Measurements from ENCODE around the gene SAMD15.
"Not testable (repeated sequence)": the region's sequence is repeated elsewhere in the genome, so short reads cannot be mapped to it uniquely, and the experiment has no call there.

SAMD15 gene

DNA sequence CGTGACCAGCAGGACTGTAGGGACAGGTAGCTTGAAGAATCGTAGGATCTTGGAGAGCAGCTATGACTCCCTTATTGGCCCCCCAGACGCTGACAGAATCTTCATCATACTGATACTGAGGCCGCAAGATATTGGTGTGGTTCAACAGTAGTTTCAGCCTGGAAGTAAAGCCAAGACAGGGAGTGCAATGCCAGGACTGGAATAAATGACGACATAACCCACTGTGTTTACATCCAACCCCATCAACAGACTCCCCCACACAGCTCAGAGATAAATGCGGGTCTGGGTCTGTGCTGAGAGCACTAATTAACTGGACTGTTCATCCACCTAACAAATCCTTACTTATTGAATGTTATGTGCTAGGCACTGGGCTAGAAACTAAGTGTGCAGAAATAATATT, 29.5 kb downstream of the SAMD15 start:
- peak overlapping the region; percentile 21 for H3K4me3 ChIP-seq (ENCODE audit: low read depth, low read length)
- TF ChIP-seq, protein P1, sequence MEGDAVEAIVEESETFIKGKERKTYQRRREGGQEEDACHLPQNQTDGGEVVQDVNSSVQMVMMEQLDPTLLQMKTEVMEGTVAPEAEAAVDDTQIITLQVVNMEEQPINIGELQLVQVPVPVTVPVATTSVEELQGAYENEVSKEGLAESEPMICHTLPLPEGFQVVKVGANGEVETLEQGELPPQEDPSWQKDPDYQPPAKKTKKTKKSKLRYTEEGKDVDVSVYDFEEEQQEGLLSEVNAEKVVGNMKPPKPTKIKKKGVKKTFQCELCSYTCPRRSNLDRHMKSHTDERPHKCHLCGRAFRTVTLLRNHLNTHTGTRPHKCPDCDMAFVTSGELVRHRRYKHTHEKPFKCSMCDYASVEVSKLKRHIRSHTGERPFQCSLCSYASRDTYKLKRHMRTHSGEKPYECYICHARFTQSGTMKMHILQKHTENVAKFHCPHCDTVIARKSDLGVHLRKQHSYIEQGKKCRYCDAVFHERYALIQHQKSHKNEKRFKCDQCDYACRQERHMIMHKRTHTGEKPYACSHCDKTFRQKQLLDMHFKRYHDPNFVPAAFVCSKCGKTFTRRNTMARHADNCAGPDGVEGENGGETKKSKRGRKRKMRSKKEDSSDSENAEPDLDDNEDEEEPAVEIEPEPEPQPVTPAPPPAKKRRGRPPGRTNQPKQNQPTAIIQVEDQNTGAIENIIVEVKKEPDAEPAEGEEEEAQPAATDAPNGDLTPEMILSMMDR (IDR thresholded peaks at IDR 0.05; ENCODE audit: low read depth, low read length): no peak
- no peak for TF ChIP-seq MYC (IDR thresholded peaks at IDR 0.05; ENCODE audit: low read depth, low read length)
- no peak for TF ChIP-seq POLR2A (IDR thresholded peaks at IDR 0.05; ENCODE audit: extremely low read depth, insufficient read length)
- TF ChIP-seq, protein P2, sequence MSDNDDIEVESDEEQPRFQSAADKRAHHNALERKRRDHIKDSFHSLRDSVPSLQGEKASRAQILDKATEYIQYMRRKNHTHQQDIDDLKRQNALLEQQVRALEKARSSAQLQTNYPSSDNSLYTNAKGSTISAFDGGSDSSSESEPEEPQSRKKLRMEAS (IDR thresholded peaks at IDR 0.05; ENCODE audit: low read depth, low read length): no peak
- peak; percentile 81 for DNase-seq (ENCODE audit: low read depth)

DNA sequence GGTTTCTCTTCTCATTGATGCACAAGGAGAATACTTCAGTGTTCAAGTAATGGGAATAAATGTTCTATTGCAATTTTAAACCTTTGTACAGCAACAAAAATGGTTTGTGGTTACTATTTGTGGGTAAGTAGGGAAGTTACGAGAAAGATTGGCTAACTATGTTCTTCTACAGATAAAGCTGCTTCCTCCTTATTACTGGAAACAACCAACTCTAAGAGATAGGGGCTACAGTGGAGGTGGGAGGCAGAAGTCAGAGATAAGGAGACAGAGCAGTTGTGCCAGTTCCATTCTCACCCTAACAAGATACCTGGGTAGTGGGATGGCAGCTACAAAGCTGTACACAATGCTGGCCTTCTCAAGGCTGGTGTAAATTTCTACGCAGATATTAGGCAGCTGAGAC, 30.0 kb downstream of the SAMD15 start:
- DNase-seq (ENCODE audit: low read depth): peak; percentile 82
- TF ChIP-seq, protein P1 (IDR thresholded peaks at IDR 0.05; ENCODE audit: low read depth, low read length): no peak
- TF ChIP-seq POLR2A (IDR thresholded peaks at IDR 0.05; ENCODE audit: extremely low read depth, insufficient read length) (no peak), MYC (IDR thresholded peaks at IDR 0.05; ENCODE audit: low read depth, low read length) (no peak)
- TF ChIP-seq, protein P2 (IDR thresholded peaks at IDR 0.05; ENCODE audit: low read depth, low read length): no peak
- peak overlapping the region; percentile 21 for H3K4me3 ChIP-seq (ENCODE audit: low read depth, low read length)

DNA sequence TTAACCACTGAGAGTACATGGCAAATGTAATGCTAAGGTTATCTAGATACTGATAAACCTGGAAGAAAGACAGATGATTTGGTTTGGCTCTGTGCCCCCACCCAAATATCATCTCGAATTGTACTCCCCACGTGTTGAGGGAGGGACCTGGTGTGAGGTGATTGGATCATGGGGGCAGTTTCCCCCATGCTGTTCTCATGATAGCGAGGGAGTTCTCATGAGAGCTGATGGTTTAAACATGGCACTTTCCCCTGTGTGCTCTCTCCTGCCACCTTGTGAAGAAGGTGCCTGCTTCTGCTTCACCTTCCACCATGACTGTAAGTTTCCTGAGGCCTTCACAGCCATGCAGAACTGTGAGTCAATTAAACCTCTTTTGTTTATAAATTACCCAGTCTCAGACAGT, 32.0 kb downstream of the SAMD15 start:
- TF ChIP-seq POLR2A (IDR thresholded peaks at IDR 0.05; ENCODE audit: extremely low read depth, insufficient read length) (no peak), MYC (IDR thresholded peaks at IDR 0.05; ENCODE audit: low read depth, low read length) (no peak)
- TF ChIP-seq, protein P2 (IDR thresholded peaks at IDR 0.05; ENCODE audit: low read depth, low read length): no peak
- TF ChIP-seq, protein P1 (IDR thresholded peaks at IDR 0.05; ENCODE audit: low read depth, low read length): no peak
- DNase-seq (ENCODE audit: low read depth): peak; percentile 42

DNA sequence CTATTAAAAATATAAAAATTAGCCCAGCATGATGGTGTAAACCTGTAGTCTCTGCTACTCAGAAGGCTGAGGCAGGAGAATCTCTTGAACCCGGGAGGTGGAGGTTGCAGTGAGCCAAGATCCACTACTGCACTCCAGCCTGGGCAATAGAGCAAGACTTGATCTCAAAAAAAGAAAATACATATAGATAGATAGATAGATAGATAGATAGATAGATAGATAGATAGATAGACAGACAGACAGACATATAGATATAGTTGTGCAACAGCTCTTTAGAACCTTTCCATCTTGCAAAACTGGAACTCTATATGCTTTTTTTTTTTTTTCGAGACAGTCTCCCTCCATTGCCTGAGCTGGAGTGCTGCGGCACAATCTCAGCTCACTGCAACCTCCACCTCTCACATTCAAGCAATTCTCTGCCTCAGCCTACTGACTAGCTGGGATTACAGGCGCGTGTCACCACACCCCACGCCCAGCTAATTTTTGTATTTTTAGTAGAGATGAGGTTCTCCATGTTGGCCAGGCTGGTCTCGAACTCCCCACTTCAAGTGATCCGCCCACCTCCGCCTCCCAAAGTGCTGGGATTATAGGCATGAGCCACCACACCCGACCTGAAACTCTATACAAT, 38.3 kb downstream of the SAMD15 start:
- not testable (repeated sequence) for DNase-seq (ENCODE audit: low read depth); H3K4me3 ChIP-seq (ENCODE audit: low read depth, low read length)

More for the DNA sequence above, 32.0 kb downstream of the SAMD15 start:
- no peak overlapping the region for H3K4me3 ChIP-seq (ENCODE audit: low read depth, low read length)

DNA sequence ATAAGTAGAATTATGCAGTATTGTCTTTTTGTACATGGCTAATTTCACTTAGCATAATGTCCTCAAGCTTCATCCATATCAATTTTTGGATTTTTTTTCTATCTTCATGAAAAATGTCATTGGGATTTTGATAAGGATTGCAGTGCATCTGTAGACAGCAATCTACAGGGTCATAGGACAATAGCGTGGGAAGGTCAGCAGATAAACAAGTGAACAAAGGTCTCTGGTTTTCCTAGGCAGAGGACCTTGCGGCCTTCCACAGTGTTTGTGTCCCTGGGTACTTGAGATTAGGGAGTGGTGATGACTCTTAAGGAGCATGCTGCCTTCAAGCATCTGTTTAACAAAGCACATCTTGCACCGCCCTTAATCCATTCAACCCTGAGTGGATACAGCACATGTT, 38.9 kb downstream of the SAMD15 start:
- not testable (repeated sequence) for H3K4me3 ChIP-seq (ENCODE audit: low read depth, low read length); DNase-seq (ENCODE audit: low read depth)

DNA sequence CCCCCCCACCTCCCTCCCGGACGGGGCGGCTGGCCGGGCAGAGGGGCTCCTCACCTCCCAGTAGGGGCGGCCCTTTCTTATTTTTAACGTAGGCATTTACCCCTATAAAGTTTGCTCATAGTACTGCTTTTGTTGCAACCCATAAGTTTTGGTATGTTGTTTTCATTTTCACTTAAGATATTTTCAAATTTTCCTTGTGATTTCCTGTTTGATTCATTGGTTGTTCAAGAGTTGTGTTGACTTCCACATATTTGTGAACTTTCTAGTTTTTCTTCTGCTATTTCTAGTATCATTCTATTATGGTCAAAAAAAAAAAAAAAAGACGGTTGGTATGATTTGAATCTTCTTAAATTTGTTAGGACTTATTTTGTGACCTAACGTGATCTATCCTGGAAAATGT, 39.7 kb downstream of the SAMD15 start:
- DNase-seq (ENCODE audit: low read depth): no peak
- TF ChIP-seq MYC (IDR thresholded peaks at IDR 0.05; ENCODE audit: low read depth, low read length) (no peak), POLR2A (IDR thresholded peaks at IDR 0.05; ENCODE audit: extremely low read depth, insufficient read length) (no peak)
- TF ChIP-seq, protein P2 (IDR thresholded peaks at IDR 0.05; ENCODE audit: low read depth, low read length): no peak
- TF ChIP-seq, protein P1 (IDR thresholded peaks at IDR 0.05; ENCODE audit: low read depth, low read length): no peak
- no peak overlapping the region for H3K4me3 ChIP-seq (ENCODE audit: low read depth, low read length)

DNA sequence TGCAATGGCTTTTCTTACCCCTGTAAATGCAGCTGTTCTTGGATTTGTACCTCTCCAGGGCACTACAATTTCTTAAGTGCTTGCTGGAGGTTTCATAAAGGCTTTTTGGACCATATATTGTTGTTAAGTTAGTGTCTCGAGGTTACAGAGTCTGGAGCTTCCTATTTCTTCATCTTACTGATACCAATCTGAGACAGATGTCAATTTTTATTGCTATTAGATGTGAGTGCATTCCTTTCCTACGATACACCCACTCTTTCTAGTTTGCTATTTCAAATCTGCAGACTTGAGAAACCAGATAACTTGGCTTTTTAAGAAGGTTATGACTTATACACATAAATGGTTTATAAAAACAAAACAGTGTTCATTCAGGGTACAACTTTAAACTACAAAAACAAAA, 44.0 kb downstream of the SAMD15 start:
- H3K4me3 ChIP-seq (ENCODE audit: low read depth, low read length): no peak overlapping the region
- DNase-seq (ENCODE audit: low read depth): peak; percentile 12
- no peak for TF ChIP-seq MYC (IDR thresholded peaks at IDR 0.05; ENCODE audit: low read depth, low read length)
- TF ChIP-seq, protein P1 (IDR thresholded peaks at IDR 0.05; ENCODE audit: low read depth, low read length): no peak
- TF ChIP-seq, protein P2 (IDR thresholded peaks at IDR 0.05; ENCODE audit: low read depth, low read length): no peak
- TF ChIP-seq POLR2A (IDR thresholded peaks at IDR 0.05; ENCODE audit: extremely low read depth, insufficient read length): no peak
